CD4-positive, alpha-beta T cell (primary cell): ENCODE results near the gene CEBPB. TPM values are rescaled to one million over a fixed set of nuclear protein-coding genes. Genes with fewer than 3 reads are reported as not detected.

ENCODE experiments used
- ATAC-seq: fragments of 200-7000 bp; cut with Tn5 transposase; one replicate; pipeline ENCODE4 v1.10.0; 2022; ENCODE audit warnings: mild to moderate bottlenecking; ENCODE audit not compliant: poor library complexity
- CTCF ChIA-PET: fragments of 350-600 bp; sonication (Branson Sonifier 250); formaldehyde crosslinking; loops from one replicate; lab custom pipeline; 2021; ENCODE audit warnings: antibody characterized with exemption, inconsistent platforms; lab: Charles Lee
- POLR2A ChIA-PET: fragments of 350-600 bp; sonication (Branson Sonifier 250); formaldehyde crosslinking; loops from one replicate; lab custom pipeline; 2021; ENCODE audit warnings: antibody characterized with exemption, inconsistent platforms; lab: Charles Lee
- DNase-seq, 14 experiments: peaks; one replicate each; pipeline ENCODE4 v3.0.0-alpha.2; 2013 to 2020; ENCODE audit warnings: mixed read lengths in 2 of 14
- H3K27ac ChIP-seq, 2 donors: one replicate each; pipeline versions ENCODE4 v1.5.1 to v1.7.0; 2013; ENCODE audit warnings: low read length in 2 of 2, low read depth in 1 of 2, mild to moderate bottlenecking in 1 of 2
- H3K27me3 ChIP-seq, 2 experiments: 1 replicate in 1 of 2; 2 replicates in 1 of 2; pipeline versions ENCODE4 v1.6.1 to v1.7.0; 2013; ENCODE audit warnings: low read length in 2 of 2, control low read depth in 1 of 2, mild to moderate bottlenecking in 1 of 2, moderate library complexity in 1 of 2; ENCODE audit not compliant: insufficient read depth in 2 of 2, control insufficient read depth in 1 of 2
- H3K36me3 ChIP-seq: one replicate; pipeline ENCODE4 v1.6.1; 2013; ENCODE audit warnings: low read length, control low read depth; ENCODE audit not compliant: insufficient read depth
- H3K4me1 ChIP-seq: one replicate; pipeline ENCODE4 v1.6.1; 2013; ENCODE audit warnings: low read length, control low read depth; ENCODE audit not compliant: insufficient read depth
- H3K4me3 ChIP-seq: one replicate; pipeline ENCODE4 v1.5.1; 2013; ENCODE audit warnings: mild to moderate bottlenecking, low read length, moderate library complexity
- H3K9me3 ChIP-seq, 2 experiments: 1 replicate in 1 of 2; 2 replicates in 1 of 2; pipeline versions ENCODE4 v1.6.1 to v1.7.0; 2013; ENCODE audit warnings: low read length in 2 of 2, mild to moderate bottlenecking in 2 of 2, control low read depth in 1 of 2, moderate library complexity in 1 of 2; ENCODE audit not compliant: control insufficient read depth in 1 of 2, insufficient read depth in 1 of 2
- H3K27ac Mint-ChIP-seq: one replicate; pipeline ENCODE4 v1.8.0; 2020; ENCODE audit warnings: mixed read lengths
- H3K27me3 Mint-ChIP-seq: one replicate; pipeline ENCODE4 v1.8.0; 2021; ENCODE audit warnings: mixed read lengths
- H3K36me3 Mint-ChIP-seq: one replicate; pipeline ENCODE4 v1.8.0; 2021; ENCODE audit warnings: low read depth, mixed read lengths
- H3K4me1 Mint-ChIP-seq: one replicate; pipeline ENCODE4 v1.8.0; 2021; ENCODE audit warnings: low read depth, mixed read lengths
- H3K4me3 Mint-ChIP-seq: one replicate; pipeline ENCODE4 v1.8.0; 2020; ENCODE audit warnings: mild to moderate bottlenecking, mixed read lengths
- H3K9me3 Mint-ChIP-seq: one replicate; pipeline ENCODE4 v1.8.0; 2020; ENCODE audit warnings: mixed read lengths
- intact Hi-C, 2 experiments: fragments of 100-400 bp; cut with DNase I in 1 of 2; cut with micrococcal nuclease in 1 of 2; formaldehyde crosslinking; loops; one replicate each; pipeline versions ENCODE4 v1.15.1 to v1.9.0; 2023 to 2025; cut with DNase I, micrococcal nuclease
- total RNA-seq, 174 experiments: library from RNA in 2 of 174; stranded (reverse) in 2 of 174; gene quantifications; one replicate each; pipeline ENCODE4 v1.2.3 and lab custom pipeline; 2021 to 2026
- TF ChIP-seq, protein P1 (sequence below): fragments of 200-600 bp; IDR thresholded peaks from one replicate; pipeline ENCODE4 v1.8.0; 2022; ENCODE audit warnings: antibody characterized with exemption, mild to moderate bottlenecking

CEBPB gene
- total RNA-seq, 2 experiments from 2014 or later, result 40.7 to 43.9 TPM

DNA sequence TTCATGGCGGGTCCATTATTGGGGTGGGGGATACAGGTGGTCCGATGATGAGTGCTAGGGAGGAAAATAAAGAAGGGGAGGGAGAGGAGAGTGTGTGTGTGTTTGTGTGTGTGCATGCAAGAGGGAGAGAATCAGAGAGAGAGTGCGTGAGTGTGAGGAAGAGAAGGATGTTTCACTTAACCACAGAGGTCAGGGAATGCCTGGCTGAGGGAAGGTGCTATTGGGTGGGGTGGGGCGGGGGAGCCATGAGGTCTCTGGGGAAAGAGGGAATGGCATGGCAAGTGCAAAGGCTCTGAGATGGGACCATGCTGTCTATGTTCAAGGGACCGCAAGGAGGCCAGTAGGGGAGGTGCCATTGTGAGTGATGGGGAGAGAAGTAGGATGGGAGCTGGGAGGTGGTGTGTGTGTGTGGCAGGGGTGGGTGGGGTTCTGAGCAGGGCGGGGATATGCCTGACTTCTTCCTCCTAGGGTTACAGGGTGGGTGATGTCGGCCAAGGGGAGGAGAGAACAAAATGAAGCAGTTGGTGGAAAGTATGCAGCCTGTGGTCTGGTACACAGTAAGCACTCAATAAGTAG lies 23.0 kb downstream of the CEBPB start:
- CTCF ChIA-PET, result interaction anchor here (0.7 kb wide), 1 partner anchor 35 kb away, joined by 3 read pairs; no protein-coding TSS in a partner anchor
- no peaks in the 10 kb centered on the region for H3K9me3 Mint-ChIP-seq
- H3K27me3 ChIP-seq, result no peaks in the 10 kb centered on the region
- peaks cover 8% of the 10 kb centered on the region for H3K4me1 ChIP-seq
- H3K4me1 Mint-ChIP-seq, result peaks cover 13% of the 10 kb centered on the region
- H3K27me3 Mint-ChIP-seq, result peaks cover 13% of the 10 kb centered on the region
- TF ChIP-seq, protein P1, sequence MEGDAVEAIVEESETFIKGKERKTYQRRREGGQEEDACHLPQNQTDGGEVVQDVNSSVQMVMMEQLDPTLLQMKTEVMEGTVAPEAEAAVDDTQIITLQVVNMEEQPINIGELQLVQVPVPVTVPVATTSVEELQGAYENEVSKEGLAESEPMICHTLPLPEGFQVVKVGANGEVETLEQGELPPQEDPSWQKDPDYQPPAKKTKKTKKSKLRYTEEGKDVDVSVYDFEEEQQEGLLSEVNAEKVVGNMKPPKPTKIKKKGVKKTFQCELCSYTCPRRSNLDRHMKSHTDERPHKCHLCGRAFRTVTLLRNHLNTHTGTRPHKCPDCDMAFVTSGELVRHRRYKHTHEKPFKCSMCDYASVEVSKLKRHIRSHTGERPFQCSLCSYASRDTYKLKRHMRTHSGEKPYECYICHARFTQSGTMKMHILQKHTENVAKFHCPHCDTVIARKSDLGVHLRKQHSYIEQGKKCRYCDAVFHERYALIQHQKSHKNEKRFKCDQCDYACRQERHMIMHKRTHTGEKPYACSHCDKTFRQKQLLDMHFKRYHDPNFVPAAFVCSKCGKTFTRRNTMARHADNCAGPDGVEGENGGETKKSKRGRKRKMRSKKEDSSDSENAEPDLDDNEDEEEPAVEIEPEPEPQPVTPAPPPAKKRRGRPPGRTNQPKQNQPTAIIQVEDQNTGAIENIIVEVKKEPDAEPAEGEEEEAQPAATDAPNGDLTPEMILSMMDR, result no peak
- no peak for ATAC-seq
- H3K4me3 ChIP-seq, result no peak overlapping the region
- no peak overlapping the region for H3K27ac ChIP-seq
- no peaks in the 10 kb centered on the region for H3K36me3 ChIP-seq
- POLR2A ChIA-PET, result no interaction called here
- no peak for DNase-seq
- no peak overlapping the region for H3K4me3 Mint-ChIP-seq
- no peaks in the 10 kb centered on the region for H3K9me3 ChIP-seq
- intact Hi-C loops, result no loop called here
- H3K27ac Mint-ChIP-seq, result no peak overlapping the region
- no peaks in the 10 kb centered on the region for H3K36me3 Mint-ChIP-seq

DNA sequence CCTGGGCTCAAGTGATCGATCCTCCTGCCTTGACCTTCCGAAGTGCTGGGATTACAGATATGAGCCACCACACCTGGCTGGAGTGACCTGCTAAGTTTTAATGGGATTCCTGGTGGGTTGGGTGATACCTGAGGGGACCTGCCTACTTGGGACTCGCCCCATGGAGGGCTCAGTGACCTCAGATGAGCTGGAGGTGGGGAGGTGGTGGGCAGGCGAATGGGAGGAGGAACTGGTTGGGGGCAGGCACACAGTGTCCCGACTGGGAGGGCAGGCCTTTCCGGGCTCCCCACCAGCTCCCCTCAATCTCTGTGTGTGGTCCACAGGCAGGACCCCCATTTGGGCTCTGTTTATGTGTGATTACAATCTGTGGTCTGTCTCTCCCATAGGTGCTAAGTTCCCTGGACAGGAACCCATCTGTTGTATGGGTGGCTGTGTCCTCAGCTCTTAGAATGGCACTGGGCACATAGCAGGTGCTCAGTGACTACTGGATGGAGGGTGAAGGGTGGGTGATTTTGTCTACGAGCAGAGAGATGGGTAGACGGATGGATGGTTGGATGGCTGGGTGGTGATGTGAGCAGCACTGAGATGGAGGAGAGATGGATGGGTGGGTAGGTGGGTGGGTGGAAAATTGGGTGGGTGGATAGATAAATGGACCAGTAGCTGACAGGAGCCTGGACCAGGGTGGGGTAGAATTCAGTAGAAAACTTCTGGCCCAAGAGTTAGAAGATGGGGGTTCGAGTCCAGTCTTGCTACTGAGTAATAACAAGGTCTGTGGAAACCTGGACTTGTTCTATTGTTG lies 23.8 kb downstream of the CEBPB start:
- Mint-ChIP-seq H3K36me3 (no peaks in the 10 kb centered on the region), H3K4me1 (peaks cover 13% of the 10 kb centered on the region), H3K27ac (no peak overlapping the region), H3K9me3 (no peaks in the 10 kb centered on the region), H3K27me3 (peaks cover 15% of the 10 kb centered on the region), H3K4me3 (no peak overlapping the region)
- intact Hi-C loops, result no loop called here
- Histone ChIP-seq H3K4me1 (peaks cover 8% of the 10 kb centered on the region), H3K27me3 (no peaks in the 10 kb centered on the region), H3K27ac (no peak overlapping the region), H3K9me3 (no peaks in the 10 kb centered on the region), H3K4me3 (no peak overlapping the region), H3K36me3 (no peaks in the 10 kb centered on the region)
- TF ChIP-seq, protein P1, result no peak
- ChIA-PET CTCF (interaction anchor here (0.7 kb wide), 1 partner anchor 35 kb away, joined by 3 read pairs; no protein-coding TSS in a partner anchor), POLR2A (no interaction called here)
- ATAC-seq (no peak), DNase-seq (no peak)

DNA sequence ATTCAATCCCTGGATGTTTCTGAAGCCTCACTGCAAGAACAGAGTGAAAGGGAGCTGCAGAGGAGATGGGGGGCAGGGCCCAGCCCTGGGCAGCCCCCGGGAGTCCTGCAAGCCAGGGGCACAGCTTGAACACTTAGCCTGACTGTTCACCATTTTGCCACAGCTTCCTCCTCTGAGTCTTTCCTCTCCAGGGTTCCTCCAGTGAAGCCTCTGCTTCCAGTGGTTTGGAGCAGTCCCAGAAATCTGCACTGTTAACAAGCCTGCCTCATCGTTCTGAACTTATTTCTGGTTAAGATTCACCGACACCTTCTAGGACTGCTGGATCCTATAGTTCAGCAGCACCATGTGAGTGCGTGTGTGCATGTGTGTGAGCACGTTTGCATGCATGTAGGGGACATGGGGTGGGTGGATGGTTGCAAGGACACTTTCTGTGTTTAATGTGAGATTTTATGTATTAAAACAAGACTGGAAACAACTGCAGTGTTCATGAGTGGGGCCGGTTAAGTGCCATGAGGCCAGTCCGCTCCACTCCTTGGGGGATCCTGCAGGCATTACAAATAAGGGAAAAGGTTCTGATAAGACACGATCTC lies 24.6 kb downstream of the CEBPB start:
- CTCF ChIA-PET, result no interaction called here
- no peak for ATAC-seq
- intact Hi-C loops, result no loop called here
- POLR2A ChIA-PET, result no interaction called here
- Mint-ChIP-seq H3K27me3 (peaks cover 17% of the 10 kb centered on the region), H3K36me3 (no peaks in the 10 kb centered on the region), H3K27ac (no peak overlapping the region), H3K4me1 (peaks cover 13% of the 10 kb centered on the region), H3K9me3 (no peaks in the 10 kb centered on the region), H3K4me3 (no peak overlapping the region)
- no peak overlapping the region for H3K4me3 ChIP-seq
- TF ChIP-seq, protein P1, result no peak
- H3K4me1 ChIP-seq, result peaks cover 7% of the 10 kb centered on the region
- no peaks in the 10 kb centered on the region for H3K27me3 ChIP-seq
- H3K27ac ChIP-seq, result no peak overlapping the region
- DNase-seq, result no peak
- H3K9me3 ChIP-seq, result peaks cover 0 to 7% of the 10 kb centered on the region in 2 experiments
- no peaks in the 10 kb centered on the region for H3K36me3 ChIP-seq
